ENCODE results near the gene DOCK10.
A peak's percentile ranks its signal among the peaks of the same experiment; 100 is the strongest.
"Not testable (repeated sequence)": the region's sequence is repeated elsewhere in the genome, so short reads cannot be mapped to it uniquely, and the experiment has no call there.

Gene DOCK10

DNA sequence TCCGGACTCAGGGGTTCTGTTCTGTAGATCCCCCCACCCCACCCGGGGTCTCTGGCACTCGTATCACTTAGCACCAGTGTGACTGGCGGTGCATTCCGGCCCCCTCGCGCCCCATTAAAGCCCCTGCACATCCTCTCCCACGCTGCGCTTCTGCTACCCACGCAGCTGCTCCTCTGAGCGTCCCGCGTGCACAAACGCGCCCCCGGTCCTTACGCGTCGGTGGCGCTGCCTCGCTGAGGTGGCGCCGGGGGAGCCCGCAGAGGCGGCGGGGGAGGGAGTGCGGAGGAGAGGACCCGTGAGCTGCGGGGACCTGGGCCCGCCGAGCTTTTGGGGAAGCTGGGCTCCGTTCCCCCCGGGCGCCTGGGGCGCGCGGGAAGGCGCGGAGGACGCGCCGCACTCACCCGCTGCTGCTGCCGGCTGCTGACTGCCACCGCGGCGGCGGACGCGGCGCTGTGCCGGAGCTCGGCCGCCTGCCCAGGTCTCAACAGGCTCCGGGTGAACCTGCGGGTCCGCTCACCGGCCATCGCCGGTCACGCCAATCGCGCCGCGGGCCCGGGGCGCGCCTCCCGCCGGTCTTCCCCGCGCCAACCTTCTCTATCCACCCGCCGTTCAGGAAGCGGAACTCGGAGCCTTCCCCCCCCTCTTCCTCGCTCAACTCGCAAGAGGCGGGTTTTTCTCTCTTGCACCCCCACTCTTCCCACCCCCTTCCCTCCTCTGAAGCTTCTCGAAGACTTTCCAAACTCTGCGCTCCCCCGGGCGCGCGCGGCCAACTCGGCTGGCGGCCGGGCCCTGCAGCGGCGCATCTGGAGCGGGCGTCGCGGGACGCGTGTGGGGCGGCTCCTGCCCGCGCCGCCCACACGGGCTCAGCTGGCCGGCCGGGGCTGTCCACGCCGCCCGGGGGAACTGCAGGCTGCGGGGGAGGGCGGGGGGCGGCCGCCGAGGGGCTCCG lies at the start of gene DOCK10:
Gene DOCK10 (minus strand): TSS at position 618 of the 949 bp plus-strand sequence. CDS start 94 bp downstream, at position 524.
- no peak for DNase-seq

DNA sequence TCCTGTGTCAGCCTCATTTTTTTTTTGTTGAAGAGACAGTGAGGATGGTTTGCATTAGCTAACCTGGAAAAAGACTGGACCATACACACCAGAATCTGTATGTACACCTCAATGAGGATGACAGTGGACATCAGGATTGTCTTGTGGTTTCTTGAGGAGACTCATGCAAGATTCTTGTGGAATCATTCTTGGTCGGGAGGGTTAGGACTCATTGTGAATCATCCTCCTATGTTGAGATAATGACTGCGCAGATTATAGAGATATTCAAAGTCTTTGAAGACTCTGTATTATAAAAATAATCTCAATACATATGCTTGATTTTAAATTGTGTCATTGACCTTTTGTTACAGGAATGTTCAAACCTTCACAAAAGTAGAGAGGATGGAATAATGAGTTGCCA lies 49.1 kb upstream of the DOCK10 start:
- DNase-seq: no peak

DNA sequence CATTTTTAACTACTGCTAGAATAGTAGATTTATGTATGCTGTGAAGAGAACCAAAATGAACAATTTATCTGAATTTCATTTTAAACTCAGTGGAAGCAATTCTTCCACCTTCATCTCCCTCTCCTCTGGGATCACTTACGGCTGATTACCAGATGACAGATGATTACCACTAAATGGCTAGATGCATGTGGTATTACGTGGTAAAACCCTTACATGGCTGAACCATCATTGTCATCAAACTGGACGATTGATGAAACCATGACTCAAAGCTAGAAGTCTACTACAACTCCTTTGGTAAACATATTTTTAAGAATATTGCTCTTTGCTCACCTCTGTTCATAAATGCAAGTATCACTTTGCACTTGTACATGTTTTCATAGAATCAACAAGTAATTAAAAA lies 48.5 kb upstream of the DOCK10 start:
- DNase-seq: no peak

DNA sequence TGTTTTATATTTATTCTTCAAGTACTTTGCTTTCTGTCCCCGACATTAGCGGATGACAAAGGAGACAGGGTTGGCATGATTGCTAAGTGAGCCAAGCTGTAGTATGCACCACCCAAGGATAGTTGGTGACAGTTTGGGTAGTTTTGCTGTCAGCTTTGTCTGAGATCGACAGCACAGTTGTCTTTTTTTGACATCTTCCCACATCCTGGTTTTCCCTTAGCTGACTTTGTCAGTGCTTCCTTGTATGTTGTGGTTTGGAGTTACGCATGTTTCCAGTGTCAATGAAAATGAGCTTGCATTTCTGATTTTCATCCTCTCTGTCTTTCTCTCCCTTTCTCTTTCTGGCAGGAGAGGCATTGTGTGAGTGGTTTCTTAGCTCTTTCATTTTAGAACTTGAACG lies 44.6 kb upstream of the DOCK10 start:
- no peak for DNase-seq

DNA sequence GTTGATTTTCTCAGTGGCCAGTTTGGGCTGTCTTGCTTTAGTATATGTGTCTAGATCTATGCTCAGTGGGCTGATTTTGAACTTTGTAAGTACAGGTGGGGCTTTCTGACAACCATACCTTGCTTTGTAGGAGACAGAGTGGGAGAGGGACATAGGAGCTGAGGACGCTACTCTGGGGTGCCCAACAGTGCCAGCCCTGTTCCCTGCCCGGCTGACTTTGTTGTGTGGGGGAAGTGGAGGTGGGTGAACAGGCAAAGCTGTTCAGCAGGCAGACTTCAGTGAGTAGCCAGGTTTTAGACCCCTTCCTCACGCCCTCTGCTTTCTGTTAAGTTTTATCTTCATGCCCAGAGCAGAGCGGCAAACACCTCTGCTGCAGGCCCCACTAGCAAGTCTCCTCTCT lies 44.2 kb upstream of the DOCK10 start:
- DNase-seq: no peak

GRCh38 chr2:225083276-225083675 lies 41.0 kb upstream of the DOCK10 start:
- DNase-seq: no peak

DNA sequence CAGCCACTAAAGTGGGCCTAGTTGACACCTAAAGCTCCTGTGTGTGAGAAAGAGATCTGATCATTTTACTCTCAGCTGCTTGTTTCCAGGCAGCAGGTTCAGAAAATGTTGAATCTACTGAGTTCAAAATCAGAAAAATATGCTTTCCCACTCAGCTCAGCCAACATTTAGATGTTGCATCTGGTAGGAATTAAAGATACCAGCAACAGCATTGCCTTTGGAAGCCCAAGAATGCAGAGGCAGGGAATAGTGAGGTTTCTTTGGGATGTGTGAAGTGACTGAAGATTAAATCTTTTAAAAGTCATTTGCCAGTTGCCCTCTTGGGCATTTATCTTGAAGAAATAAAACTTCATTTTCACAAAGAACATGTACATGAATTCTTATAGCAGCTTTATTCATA lies 33.9 kb upstream of the DOCK10 start:
- no peak for DNase-seq

- DNase-seq: no peak
Measured at GRCh38 chr2:225074919-225075681, 32.8 kb upstream of the DOCK10 start.

DNA sequence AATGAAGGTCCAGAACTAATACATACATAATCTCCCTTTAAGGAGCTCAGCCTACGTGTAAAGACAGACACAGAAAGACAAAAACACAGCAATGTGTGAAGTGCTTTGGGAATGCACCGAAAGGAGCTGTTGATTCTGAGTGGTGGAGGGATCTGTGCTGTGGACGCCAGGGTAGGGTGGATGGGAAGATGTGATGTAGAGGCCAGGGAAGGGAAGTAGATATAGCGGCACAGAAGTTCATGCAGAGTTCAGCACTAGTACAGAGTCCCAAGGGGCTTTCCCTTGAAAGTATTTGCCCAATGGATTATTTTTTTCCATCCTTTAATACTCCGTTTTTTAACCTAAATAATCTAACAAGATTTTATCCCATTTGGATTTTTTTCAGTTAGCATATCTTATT lies 32.1 kb upstream of the DOCK10 start:
- no peak for DNase-seq

DNA sequence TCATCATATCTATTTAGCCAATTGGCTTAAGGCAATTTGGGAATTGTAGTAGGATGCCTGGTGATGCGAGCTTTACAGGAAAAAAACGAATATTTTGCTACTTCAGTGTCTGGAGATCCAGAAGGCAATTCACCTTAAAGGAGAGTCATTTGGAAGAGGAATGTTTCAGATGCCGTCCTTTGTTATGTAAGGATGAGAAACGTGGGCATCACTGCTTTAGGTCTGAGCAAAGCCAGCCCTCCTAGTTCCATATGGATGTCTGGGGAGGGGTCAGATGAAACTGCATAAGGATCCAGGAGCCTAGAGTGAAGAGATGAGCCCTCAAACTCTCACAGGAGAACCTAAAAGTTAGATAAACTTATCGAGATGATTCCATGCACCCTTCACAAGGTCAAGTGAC lies 30.9 kb upstream of the DOCK10 start:
- no peak for DNase-seq

GRCh38 chr2:225072444-225072843 lies 30.2 kb upstream of the DOCK10 start:
- no peak for DNase-seq

DNA sequence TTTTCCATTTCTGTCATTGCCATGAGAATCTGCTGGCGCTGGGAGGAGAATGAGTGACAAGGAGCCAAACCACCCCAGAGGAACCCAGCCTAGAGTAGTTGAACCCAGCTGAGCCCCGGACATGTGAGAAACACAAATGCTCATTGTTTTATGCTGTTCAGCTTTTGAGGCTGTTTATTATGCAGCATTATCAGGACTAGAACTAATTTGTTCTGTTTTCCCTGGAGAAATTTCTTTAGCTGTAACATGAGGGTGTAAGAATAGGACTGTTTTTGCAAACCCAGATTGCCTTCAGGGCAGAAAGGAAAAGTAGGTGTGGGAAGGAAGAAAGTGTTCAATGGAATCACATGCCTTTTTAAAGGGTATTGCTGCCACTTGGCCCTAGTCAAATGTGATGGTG lies 28.5 kb upstream of the DOCK10 start:
- no peak for DNase-seq

GRCh38 chr2:225069966-225070365 lies 27.7 kb upstream of the DOCK10 start:
- no peak for DNase-seq

- DNase-seq: no peak
Measured at GRCh38 chr2:225069477-225069876, 27.2 kb upstream of the DOCK10 start.

GRCh38 chr2:225065882-225066281 lies 23.6 kb upstream of the DOCK10 start:
- no peak for DNase-seq

DNA sequence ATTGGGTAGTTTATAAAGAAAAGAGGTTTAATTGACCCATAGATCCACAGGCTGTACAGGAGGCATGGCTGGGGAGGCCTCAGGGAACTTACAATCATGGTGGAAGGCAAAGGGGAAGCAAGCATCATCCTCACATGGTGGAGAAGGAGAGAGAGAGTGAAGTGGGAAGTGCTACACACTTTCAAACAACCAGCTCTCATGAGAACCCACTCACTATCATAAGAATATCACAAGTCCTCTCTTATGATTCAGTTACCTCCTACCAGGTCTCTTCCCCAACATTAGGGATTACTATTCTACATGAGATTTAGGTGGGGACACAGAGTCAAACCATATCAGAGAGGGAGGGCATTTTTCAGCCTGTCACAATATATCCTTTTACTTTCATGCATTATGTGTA lies 22.7 kb upstream of the DOCK10 start:
- DNase-seq: no peak

DNA sequence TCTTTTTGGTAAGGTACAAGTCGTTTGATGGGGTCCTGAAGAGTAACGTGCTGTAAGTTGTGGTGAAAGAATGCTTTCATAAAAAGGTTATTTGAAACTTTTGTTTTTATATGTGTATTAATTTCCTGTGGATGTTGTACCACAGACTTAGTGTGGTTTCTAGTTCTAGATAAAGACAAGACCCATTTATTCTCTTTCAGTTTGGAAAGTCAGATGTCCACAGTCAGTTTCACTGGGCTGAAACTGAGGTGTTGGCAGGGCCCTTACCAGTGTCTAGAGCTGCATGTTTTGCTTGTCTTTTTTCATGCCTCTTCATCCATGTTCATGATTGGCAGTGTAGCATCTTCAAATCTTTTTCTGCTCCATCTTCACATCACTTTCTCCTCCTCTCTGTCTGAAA lies 22.1 kb upstream of the DOCK10 start:
- no peak for DNase-seq

DNA sequence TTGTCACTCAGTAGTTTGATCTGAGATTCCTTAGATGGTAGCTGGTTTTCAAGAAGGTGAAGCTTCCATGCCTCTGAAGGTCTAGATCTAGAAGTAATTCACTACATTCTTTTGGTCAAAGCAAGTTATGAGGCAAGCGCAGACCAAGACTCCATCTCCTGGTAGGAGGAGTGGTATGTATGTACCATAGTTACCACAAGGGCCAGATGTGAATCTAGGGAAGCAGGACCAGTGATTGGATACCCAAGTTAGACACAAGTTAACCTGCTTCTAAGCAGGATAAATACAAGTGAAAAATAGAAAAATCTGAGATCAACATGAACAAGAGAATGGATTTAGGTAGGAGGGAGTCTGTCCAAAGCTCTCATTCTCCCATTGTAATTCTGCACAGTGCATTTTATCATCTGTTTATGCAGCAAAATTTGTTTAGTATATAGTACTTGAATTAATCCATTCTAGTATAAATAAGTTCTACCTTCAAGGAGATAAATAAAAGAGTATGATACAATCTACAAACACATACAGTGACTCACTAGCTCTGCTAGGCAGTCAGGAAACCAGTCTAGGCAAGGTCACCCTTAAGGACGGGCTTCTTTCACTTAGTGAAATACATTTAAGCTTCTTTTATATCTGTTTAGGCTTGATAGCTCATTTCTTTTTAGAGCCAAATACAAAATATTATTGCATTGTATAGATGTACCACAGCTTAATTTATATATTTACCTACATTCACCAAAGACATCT lies 14.2 kb upstream of the DOCK10 start:
- DNase-seq: no peak

GRCh38 chr2:225055714-225056113 lies 13.4 kb upstream of the DOCK10 start:
- DNase-seq: no peak

DNA sequence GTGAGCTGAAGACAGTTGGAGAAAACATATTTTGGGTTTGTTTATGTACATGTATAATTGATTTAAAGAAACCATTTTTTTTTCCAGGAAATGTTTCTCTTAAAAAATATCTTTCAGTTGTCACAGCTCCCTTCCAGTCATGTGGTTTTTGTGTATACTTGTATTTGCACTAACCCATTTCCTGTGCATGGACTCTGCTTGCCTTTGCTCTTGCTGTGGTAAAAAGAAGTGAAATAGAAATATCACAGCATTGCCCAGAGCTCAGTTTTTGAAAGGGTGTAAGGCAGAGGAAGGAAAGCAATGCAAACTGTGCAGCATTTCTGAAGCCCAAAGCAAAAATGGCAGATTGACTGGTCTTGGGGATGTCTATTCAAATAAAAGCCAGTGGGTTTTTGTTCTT lies 10.4 kb upstream of the DOCK10 start:
- DNase-seq: peak; percentile 16

DNA sequence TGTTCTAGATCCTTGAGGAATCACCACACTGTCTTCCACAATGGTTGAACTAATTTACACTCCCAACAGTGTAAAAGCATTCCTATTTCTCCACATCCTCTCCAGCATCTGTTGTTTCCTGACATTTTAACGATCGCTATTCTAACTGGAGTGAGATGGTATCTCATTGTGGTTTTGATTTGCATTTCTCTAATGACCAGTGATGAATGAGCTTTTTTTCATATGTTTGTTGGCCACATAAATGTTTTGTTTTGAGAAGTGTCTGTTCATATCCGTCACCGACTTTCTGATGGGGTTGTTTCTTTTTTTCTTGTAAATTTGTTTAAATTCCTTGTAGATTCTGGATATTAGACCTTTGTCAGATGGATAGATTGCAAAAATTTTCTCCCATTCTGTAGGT lies 5.2 kb upstream of the DOCK10 start:
- not testable (repeated sequence) for DNase-seq

DNA sequence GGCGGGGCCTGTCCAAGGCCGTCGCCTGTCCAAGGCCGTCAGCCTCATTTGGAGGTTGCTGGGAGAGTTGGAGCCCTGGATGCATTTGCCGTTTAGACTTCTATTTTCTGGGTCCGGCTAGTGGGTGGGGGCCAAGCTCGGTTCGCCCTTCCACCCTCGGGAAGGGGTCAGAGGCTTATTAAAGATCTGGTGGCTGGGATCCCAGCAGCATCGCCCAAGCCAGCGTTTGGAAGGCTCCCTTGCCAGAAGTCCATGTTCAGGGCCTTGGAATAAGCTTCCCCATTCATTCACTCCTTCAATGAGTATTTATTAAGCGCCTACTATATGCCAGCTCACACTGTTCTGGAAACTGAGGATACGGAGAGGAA lies 516 bp upstream of the DOCK10 start:
- DNase-seq: no peak

- peak; percentile 32 for DNase-seq
Measured at GRCh38 chr2:225041207-225041850, 939 bp downstream of the DOCK10 start.

Measured in NCI-H748 treated with DMSO at 0.1 percent for 48 hours (cell line).